HG02759 (cell line): ENCODE results near the gene CCDC60.

Experiments used
- ATAC-seq: cut with Tn5 transposase; IDR thresholded peaks from one replicate; pipeline ENCODE4 v1.9.1; 2021; ENCODE audit warnings: mild to moderate bottlenecking, moderate library complexity; ENCODE audit not compliant: unreplicated experiment

The CCDC60 gene

DNA sequence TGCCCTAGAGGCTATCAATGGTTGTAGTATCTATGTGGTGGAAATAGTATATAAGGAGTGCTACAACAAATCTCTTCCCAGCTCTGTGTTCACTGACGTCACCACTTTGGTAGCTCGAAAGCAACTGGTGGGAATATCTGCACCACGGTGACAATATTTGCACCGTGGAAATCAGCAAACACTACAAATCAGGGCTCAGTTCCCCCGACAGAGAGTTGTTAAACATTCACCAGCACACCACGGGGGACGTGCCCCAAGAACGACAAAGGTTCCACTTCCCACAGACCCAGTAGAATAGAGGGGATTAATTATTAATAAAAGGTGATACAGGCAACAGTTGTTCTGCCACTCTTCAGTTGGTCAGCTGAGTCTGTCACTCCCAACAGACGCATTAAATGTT lies 98.4 kb downstream of the CCDC60 start:
- no peak for ATAC-seq

- no peak for ATAC-seq
Observed at GRCh38 chr12:119440803-119441360, 106.4 kb downstream of the CCDC60 start.

DNA sequence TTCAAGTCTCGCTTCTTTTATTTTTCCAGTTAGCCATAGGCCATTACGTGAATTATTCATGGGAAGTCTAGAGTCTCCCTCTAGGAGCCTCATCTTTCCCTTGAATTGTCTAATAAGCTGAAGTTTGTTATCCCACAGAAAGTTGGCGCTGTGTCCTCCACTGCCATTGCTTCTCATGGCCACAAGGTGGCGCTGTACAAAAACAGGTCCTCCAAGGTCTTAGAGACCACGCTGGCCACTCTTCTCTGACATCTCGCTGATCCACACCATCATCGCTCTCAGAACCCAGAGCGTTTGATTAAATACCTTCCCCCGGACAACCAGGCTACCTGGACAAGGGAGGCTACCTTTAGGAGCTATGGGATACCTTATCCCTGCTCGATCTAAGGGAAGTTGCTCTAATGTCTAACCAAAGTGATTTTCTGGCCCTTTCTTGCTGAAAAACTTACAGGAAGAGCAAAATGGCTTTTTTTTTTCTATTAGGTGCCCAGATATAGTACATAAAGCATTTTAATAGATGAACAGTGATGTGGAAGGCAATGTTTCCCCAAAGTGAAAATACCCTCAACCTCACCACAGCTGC lies 110.0 kb downstream of the CCDC60 start:
- peak; percentile 58 for ATAC-seq

DNA sequence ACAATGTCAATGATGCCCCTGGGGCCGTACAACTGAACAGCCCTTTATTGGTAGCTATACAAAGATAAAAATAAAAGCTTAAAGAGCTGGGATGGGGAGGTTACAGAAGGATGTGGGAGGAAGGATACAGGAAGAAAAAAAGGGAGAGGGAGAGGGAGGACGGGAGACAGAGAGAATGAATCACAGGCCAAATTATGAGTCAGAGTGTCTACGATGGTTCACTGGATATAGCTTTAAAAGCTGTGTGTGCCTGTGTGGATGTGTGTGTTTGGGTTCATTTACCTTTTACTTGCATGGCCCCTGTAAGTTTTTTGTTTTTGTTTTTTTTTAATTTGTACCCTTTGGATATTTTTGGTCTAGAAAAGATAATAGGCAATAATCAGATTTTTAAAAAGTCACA lies 111.9 kb downstream of the CCDC60 start:
- no peak for ATAC-seq

DNA sequence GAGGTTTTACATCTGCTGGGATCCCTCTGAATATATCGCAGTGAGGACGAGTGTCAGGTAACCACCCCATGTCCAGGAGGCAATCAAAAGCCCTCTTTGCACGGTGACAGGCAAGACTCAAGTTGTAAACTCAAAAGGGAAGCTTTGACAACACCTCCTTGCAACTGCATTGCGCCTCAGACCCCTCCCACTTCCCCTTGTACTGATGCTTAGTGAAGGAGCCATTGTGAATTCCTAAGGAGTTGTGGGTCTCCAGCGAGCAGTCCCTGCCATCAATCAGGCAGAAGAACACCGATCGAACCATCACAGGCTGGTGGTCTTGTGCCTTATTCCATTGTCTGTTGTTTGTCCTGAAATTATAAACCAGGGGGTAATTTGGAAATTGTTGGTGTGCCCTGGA lies 112.6 kb downstream of the CCDC60 start:
- ATAC-seq: no peak

DNA sequence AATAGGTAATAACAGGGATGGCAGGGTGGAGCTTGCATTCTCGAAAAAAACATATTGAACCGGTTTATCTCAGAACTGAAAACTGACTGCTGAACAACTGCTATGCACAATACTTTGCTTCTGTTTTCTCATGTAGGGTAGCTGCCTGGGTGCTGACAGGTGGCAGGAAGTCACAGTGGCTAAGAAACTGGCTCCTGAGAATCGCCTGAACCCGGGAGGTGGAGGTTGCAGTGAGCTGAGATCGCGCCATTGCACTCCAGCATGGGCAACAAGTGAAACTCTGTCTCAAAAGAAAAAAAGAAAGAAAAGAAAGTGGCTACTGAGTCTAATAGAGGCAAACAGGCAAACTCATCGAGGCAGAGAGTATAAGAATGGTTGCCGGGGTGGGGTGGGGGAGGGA lies 113.1 kb downstream of the CCDC60 start:
- no peak for ATAC-seq

DNA sequence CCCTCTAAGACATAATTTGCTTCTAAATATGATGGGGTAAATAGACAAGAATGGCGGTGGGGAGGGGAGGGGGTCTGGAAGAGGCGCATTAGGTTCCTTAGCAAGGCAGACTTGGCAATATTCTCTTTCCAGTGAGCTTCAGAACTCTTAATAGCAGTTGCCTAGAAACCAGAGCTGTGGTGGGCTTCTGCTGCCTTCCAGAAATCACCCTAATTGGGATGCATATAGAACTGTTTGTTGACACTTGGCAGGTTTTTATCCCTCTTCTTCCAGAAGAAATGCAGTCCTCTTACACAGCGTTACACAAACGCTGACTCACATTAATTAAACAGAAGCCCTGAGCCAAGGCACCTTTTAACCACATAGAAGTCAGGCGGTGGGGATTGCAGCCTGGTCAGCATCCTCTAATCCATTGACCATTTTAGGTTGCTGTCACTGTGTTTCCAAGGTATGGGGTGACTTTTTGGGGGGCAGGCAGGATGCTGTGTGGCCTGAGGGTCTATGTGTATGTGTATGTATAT lies 114.1 kb downstream of the CCDC60 start:
- no peak for ATAC-seq

DNA sequence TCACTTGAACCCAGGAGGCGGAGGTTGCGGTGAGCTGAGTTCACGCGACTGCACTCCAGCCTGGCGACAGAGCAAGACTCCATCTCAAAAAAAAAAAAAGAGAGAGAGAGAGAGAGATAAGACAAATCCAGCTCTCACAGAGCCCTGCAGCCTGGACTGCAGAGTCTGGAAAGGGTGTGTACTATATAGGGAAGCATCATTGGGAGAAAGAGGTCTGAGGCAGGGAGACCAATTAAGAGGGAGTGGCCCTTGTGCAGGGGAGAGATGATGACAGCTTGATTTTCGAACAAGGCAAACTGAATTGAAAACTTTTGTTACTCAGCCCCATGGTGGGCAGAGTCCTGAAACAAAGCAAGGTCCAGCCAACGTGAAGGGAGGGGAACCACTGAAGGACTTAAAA lies 116.2 kb downstream of the CCDC60 start:
- no peak for ATAC-seq

GRCh38 chr12:119456824-119457223 lies 122.3 kb downstream of the CCDC60 start:
- ATAC-seq: no peak

GRCh38 chr12:119457271-119457670 lies 122.7 kb downstream of the CCDC60 start:
- ATAC-seq: no peak

DNA sequence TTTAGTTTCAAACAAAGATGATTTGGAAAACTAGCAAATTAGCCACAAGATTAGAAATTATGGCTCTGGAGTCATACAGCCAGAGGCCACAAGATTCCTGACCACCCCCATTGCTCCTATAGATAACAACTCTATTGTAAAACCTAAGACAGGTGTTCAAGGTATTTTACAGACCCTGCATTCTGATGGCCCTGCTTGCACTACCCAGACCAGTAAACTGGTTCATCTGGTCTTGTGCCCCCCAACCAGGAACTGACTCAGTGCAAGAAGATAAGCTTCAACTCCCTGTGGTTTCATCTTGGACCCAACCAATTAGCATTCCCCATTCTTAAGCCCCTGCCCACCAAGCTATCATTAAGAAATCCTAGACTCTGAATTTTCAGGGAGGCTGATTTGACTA lies 125.0 kb downstream of the CCDC60 start:
- no peak for ATAC-seq

DNA sequence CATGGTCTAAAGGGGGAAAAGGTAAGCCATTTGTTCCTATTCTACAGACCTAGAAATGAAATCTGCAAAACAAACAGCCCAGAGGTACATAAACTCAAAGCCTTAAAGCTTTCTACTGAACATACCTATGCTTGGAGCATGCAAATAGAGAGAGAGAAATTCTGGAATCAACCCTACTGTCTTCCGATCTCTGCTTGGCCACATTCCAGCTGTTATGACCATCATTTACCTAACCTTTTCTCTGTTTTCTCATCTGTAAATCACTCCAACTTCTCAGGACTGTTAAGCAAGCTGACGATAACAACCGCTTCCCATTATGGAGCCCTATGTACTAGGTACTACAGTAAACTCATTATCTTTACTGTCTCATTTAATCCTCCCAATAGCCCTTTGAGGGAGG lies 126.3 kb downstream of the CCDC60 start:
- ATAC-seq: no peak

- no peak for ATAC-seq
Observed at GRCh38 chr12:119461636-119462214, 127.2 kb downstream of the CCDC60 start.

- ATAC-seq: no peak
Observed at GRCh38 chr12:119463211-119463926, 128.8 kb downstream of the CCDC60 start.

- no peak for ATAC-seq
Observed at GRCh38 chr12:119468296-119468695, 133.8 kb downstream of the CCDC60 start.

DNA sequence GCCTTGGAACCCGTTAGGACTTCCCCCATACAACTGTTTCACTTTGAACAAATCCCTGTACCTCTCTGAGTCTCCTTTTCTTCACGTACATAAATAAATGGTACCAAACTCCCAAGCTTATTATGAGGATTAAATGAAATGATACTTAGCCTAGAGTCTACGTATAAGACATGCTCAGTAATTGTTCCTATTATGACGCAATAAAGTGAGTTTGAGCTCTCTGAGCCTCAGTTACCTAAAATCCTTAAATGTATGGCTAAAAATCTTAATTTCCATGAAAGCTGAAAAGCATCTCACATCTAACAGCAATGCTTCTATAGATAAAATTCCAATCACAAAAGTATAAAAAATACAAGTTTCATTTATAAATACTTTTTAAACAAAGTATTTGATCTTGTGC lies 141.1 kb downstream of the CCDC60 start:
- ATAC-seq: no peak

- ATAC-seq: no peak
Observed at GRCh38 chr12:119476951-119477350, 142.4 kb downstream of the CCDC60 start.

GRCh38 chr12:119479121-119479561 lies 144.6 kb downstream of the CCDC60 start:
- no peak for ATAC-seq

- no peak for ATAC-seq
Observed at GRCh38 chr12:119480551-119480950, 146.0 kb downstream of the CCDC60 start.

DNA sequence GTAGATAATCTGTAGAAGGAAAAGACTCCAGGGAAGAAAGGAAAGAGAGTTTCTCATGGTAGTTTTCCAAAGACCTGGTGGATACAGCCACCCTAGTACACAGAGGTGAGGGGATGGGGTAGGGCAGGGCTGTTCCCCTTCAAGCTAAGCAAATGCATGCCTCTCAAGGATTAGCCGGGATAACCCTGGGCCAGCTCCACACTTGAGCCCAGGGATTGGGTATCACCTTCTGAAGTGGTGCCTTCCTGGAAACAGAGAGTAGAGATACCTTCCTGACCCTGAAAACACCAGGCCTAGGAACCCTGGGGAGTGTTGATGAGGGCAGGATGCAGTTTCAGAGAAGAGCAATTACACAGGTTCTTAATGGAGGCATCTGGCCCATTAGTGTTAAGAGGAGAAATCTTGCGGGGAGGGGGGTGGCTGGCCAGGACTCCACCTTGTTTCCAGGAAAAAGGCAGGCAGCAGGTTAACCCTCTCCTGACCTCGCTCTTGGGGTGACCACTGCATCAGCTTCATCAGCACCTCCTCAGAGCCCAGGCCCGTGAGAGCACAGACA lies 152.1 kb downstream of the CCDC60 start:
- ATAC-seq: no peak

GRCh38 chr12:119491814-119492213 lies 157.3 kb downstream of the CCDC60 start:
- no peak for ATAC-seq

DNA sequence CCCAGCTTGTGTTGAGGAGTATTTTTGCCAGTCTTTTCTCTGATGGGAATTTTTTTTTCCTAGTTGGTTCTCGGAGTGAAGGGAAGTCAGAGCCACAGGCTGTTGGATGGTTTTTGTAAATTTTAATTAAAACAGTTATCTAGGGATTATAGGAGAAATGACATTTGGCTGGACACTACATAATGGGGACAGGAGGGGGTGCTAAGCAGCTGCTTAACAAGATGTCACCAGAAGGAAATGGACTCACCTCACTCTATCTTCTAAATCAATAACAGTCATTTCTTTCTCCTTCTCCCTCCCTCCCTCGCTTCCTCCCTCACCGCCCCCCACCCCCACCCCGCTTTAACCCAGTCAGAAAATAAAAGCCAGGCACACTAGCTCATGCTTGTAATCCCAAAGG lies 165.7 kb downstream of the CCDC60 start:
- ATAC-seq: no peak
